SK-N-SH (cell line): ENCODE data around the gene MTFP1.

Source experiments
- EP300 ChIP-seq, 2 experiments: IDR thresholded peaks; 2 replicates each; pipeline versions ENCODE4 v1.4.0 to v1.6.1; 2012; ENCODE audit warnings: borderline replicate concordance in 1 of 2, low read depth in 1 of 2, low read length in 1 of 2
- FOSL2 ChIP-seq: IDR thresholded peaks from 2 replicates; pipeline ENCODE4 v1.4.0; 2012; ENCODE audit warnings: low read depth, mild to moderate bottlenecking, moderate library complexity, borderline replicate concordance
- GABPA ChIP-seq: IDR thresholded peaks from 2 replicates; pipeline ENCODE4 v1.4.0; 2012; ENCODE audit warnings: low read depth, mild to moderate bottlenecking
- JUND ChIP-seq: IDR thresholded peaks from 2 replicates; pipeline ENCODE4 v1.4.0; 2012
- MAX ChIP-seq: IDR thresholded peaks from 2 replicates; pipeline ENCODE4 v1.4.0; 2012; ENCODE audit warnings: low read depth
- MXI1 ChIP-seq: IDR thresholded peaks from 2 replicates; pipeline ENCODE4 v1.6.1; 2012; ENCODE audit warnings: mild to moderate bottlenecking, low read depth, low read length, improper control_type of control experiment
- POLR2AphosphoS5 ChIP-seq: IDR thresholded peaks from 2 replicates; pipeline ENCODE4 v1.6.1; 2012; ENCODE audit warnings: low read depth, low read length
- RAD21 ChIP-seq: IDR thresholded peaks from 2 replicates; pipeline ENCODE4 v1.6.1; 2012; ENCODE audit warnings: mild to moderate bottlenecking, low read length
- RCOR1 ChIP-seq: fragments of 150-350 bp; IDR thresholded peaks from 2 replicates; pipeline ENCODE4 v1.6.1; 2017; ENCODE audit warnings: antibody characterized with exemption, low read length
- RFX5 ChIP-seq: IDR thresholded peaks from 2 replicates; pipeline ENCODE4 v1.6.1; 2012; ENCODE audit warnings: mild to moderate bottlenecking, improper control_type of control experiment, low read length
- TEAD4 ChIP-seq: IDR thresholded peaks from 2 replicates; pipeline ENCODE4 v1.4.0; 2012; ENCODE audit warnings: mild to moderate bottlenecking, borderline replicate concordance; ENCODE audit not compliant: insufficient read depth
- USF2 ChIP-seq: fragments of 150-350 bp; IDR thresholded peaks from 2 replicates; pipeline ENCODE4 v1.6.1; 2017; ENCODE audit warnings: antibody characterized with exemption, low read length, low read depth, borderline replicate concordance
- TF ChIP-seq, protein P1 (sequence below): fragments of 200-600 bp; sonication (generic); IDR thresholded peaks from 2 replicates; pipeline ENCODE4 v1.6.1; 2017; ENCODE audit warnings: antibody characterized with exemption, mild to moderate bottlenecking, moderate library complexity

DNA sequence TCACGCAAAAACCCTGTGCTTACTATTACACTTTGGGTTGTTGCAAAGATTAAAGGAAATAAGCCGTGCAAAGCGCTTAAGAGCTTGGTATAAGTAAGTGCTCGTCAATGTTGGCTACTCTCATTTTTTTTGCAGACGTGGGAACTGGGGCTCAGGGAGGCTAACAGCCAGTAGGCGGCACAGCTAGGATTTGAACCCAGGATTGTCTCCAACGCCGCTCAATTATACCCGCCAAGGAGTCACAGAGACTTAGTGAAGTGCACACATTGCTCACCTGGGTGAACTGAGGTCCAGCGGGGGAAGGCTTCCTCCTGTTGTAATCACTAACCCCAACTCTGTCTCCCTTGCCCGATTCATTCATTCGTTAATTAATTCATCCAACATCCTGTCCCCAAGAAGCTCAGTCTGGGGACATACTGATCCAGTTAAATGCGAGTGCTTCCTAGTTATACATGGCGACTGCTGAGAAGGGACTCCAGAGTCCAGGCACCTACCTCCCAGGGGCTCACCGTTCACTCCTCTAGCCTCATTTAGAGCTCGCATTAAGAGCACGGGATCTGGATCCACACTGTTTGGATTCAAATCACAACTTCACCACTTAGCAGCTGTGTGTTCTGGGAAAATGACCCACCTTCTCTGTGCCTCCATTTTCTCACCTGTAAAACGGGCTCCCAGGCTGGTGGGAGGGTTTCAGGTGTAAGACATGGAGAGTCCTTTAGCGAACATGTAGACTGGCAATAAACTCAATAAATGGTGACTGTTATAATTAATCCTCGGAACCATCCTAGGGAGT is 838 bp upstream of the MTFP1 start:
- TF ChIP-seq, protein P1, sequence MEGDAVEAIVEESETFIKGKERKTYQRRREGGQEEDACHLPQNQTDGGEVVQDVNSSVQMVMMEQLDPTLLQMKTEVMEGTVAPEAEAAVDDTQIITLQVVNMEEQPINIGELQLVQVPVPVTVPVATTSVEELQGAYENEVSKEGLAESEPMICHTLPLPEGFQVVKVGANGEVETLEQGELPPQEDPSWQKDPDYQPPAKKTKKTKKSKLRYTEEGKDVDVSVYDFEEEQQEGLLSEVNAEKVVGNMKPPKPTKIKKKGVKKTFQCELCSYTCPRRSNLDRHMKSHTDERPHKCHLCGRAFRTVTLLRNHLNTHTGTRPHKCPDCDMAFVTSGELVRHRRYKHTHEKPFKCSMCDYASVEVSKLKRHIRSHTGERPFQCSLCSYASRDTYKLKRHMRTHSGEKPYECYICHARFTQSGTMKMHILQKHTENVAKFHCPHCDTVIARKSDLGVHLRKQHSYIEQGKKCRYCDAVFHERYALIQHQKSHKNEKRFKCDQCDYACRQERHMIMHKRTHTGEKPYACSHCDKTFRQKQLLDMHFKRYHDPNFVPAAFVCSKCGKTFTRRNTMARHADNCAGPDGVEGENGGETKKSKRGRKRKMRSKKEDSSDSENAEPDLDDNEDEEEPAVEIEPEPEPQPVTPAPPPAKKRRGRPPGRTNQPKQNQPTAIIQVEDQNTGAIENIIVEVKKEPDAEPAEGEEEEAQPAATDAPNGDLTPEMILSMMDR: no peak
- no peak for TF ChIP-seq EP300 (IDR thresholded peaks at IDR 0.05; ENCODE audit: borderline replicate concordance in 1 of 2, low read depth in 1 of 2, low read length in 1 of 2)
- TF ChIP-seq RCOR1: no peak
- TF ChIP-seq JUND: no peak
- no peak for TF ChIP-seq MAX
- no peak for TF ChIP-seq TEAD4
- TF ChIP-seq POLR2AphosphoS5: no peak
- TF ChIP-seq RAD21: no peak
- no peak for TF ChIP-seq RFX5
- no peak for TF ChIP-seq FOSL2
- no peak for TF ChIP-seq MXI1
- TF ChIP-seq USF2: no peak
- no peak for TF ChIP-seq GABPA
